Mononuclear cell (primary cell): Measurements from ENCODE around the gene ZNF652. TPM values are rescaled to one million over a fixed set of nuclear protein-coding genes. Genes with fewer than 3 reads are reported as not detected.
A peak's percentile ranks its signal among the peaks of the same experiment; 100 is the strongest.
"Not testable (repeated sequence)": the region's sequence is repeated elsewhere in the genome, so short reads cannot be mapped to it uniquely, and the experiment has no call there.

Experiments
- H3K27me3 ChIP-seq: 2 replicates; pipeline ENCODE4 v1.6.0; 2011; ENCODE audit warnings: low read length, control low read depth; ENCODE audit not compliant: insufficient read depth
- H3K4me1 ChIP-seq: 2 replicates; pipeline ENCODE4 v1.5.1; 2011; ENCODE audit warnings: mild to moderate bottlenecking, low read length, control low read depth; ENCODE audit not compliant: insufficient read depth
- H3K4me3 ChIP-seq: 2 replicates; pipeline ENCODE4 v1.5.1; 2011; ENCODE audit warnings: mild to moderate bottlenecking, low read length, moderate library complexity
- H3K9me3 ChIP-seq: 2 replicates; pipeline ENCODE4 v1.5.1; 2011; ENCODE audit warnings: low read depth, mild to moderate bottlenecking, control low read depth, low read length
- total RNA-seq: library from RNA; depleted of rRNA; stranded (reverse); fragments of >200 nt; gene quantifications from one replicate; pipeline ENCODE4 v1.2.3, GENCODE V29; 2012

The ZNF652 gene
- total RNA-seq, 1 donor: 48.9 TPM

- not testable (repeated sequence) for H3K9me3 ChIP-seq, H3K27me3 ChIP-seq, H3K4me1 ChIP-seq, H3K4me3 ChIP-seq
These were observed 75.6 kb downstream of the ZNF652 start for GRCh38 chr17:49286261-49286973.

- Histone ChIP-seq H3K4me3 (no peak overlapping the region), H3K4me1 (no peaks in the 10 kb centered on the region), H3K9me3 (no peaks in the 10 kb centered on the region), H3K27me3 (no peaks in the 10 kb centered on the region)
These were observed 76.3 kb downstream of the ZNF652 start for GRCh38 chr17:49285716-49286115.

GRCh38 chr17:49280918-49281317 lies 81.1 kb downstream of the ZNF652 start:
- Histone ChIP-seq H3K9me3 (no peaks in the 10 kb centered on the region), H3K4me1 (no peaks in the 10 kb centered on the region), H3K4me3 (no peak overlapping the region), H3K27me3 (no peaks in the 10 kb centered on the region)

- Histone ChIP-seq H3K9me3 (no peaks in the 10 kb centered on the region), H3K4me3 (no peak overlapping the region), H3K27me3 (no peaks in the 10 kb centered on the region), H3K4me1 (no peaks in the 10 kb centered on the region)
These were observed 82.0 kb downstream of the ZNF652 start for GRCh38 chr17:49280061-49280460.

GRCh38 chr17:49279263-49280015 lies 82.6 kb downstream of the ZNF652 start:
- H3K4me1 ChIP-seq, H3K9me3 ChIP-seq, H3K27me3 ChIP-seq: not testable (repeated sequence)

GRCh38 chr17:49278076-49278475 lies 84.0 kb downstream of the ZNF652 start:
- Histone ChIP-seq H3K4me1 (no peaks in the 10 kb centered on the region), H3K4me3 (no peak overlapping the region), H3K27me3 (no peaks in the 10 kb centered on the region), H3K9me3 (no peaks in the 10 kb centered on the region)

More at GRCh38 chr17:49279263-49280015, 82.6 kb downstream of the ZNF652 start:
- H3K4me3 ChIP-seq: not testable (repeated sequence)

- no peaks in the 10 kb centered on the region for H3K9me3 ChIP-seq
- no peaks in the 10 kb centered on the region for H3K27me3 ChIP-seq
- H3K4me1 ChIP-seq: no peaks in the 10 kb centered on the region
- no peak overlapping the region for H3K4me3 ChIP-seq
These were observed 84.4 kb downstream of the ZNF652 start for GRCh38 chr17:49277638-49278037.

- not testable (repeated sequence) for H3K4me1 ChIP-seq
These were observed 86.1 kb downstream of the ZNF652 start for GRCh38 chr17:49275981-49276380.

GRCh38 chr17:49269356-49269755 lies 92.7 kb downstream of the ZNF652 start:
- H3K27me3 ChIP-seq: no peaks in the 10 kb centered on the region
- H3K4me3 ChIP-seq: no peak overlapping the region
- no peaks in the 10 kb centered on the region for H3K9me3 ChIP-seq
- H3K4me1 ChIP-seq: no peaks in the 10 kb centered on the region

More at GRCh38 chr17:49275981-49276380, 86.1 kb downstream of the ZNF652 start:
- not testable (repeated sequence) for H3K4me3 ChIP-seq, H3K27me3 ChIP-seq, H3K9me3 ChIP-seq

GRCh38 chr17:49267912-49268311 lies 94.1 kb downstream of the ZNF652 start:
- H3K9me3 ChIP-seq: no peaks in the 10 kb centered on the region
- H3K4me3 ChIP-seq: no peak overlapping the region
- H3K4me1 ChIP-seq: no peaks in the 10 kb centered on the region
- H3K27me3 ChIP-seq: no peaks in the 10 kb centered on the region

GRCh38 chr17:49266233-49266632 lies 95.8 kb downstream of the ZNF652 start:
- Histone ChIP-seq H3K27me3 (no peaks in the 10 kb centered on the region), H3K9me3 (no peaks in the 10 kb centered on the region), H3K4me1 (peaks cover under 1% of the 10 kb centered on the region), H3K4me3 (no peak overlapping the region)

GRCh38 chr17:49261540-49261939 lies 100.5 kb downstream of the ZNF652 start:
- H3K9me3 ChIP-seq, H3K27me3 ChIP-seq, H3K4me3 ChIP-seq: not testable (repeated sequence)
- H3K4me1 ChIP-seq: peaks cover 18% of the 10 kb centered on the region

- peak overlapping the region; percentile 46 for H3K4me3 ChIP-seq
- no peaks in the 10 kb centered on the region for H3K27me3 ChIP-seq
- H3K4me1 ChIP-seq: peaks cover 18% of the 10 kb centered on the region
- no peaks in the 10 kb centered on the region for H3K9me3 ChIP-seq
These were observed 101.2 kb downstream of the ZNF652 start for GRCh38 chr17:49260817-49261291.

GRCh38 chr17:49260011-49260816 lies 101.8 kb downstream of the ZNF652 start:
- Histone ChIP-seq H3K9me3 (no peaks in the 10 kb centered on the region), H3K4me3 (peak overlapping the region; percentile 46), H3K4me1 (peaks cover 18% of the 10 kb centered on the region), H3K27me3 (no peaks in the 10 kb centered on the region)

- no peaks in the 10 kb centered on the region for H3K27me3 ChIP-seq
- peak overlapping the region; percentile 46 for H3K4me3 ChIP-seq
- no peaks in the 10 kb centered on the region for H3K9me3 ChIP-seq
- H3K4me1 ChIP-seq: peaks cover 21% of the 10 kb centered on the region
These were observed 102.4 kb downstream of the ZNF652 start for GRCh38 chr17:49259663-49260010.
